Ishikawa (cell line): ENCODE data around the gene BRD3.

Experiments
- CEBPB ChIP-seq: IDR thresholded peaks from 2 replicates; pipeline ENCODE4 v1.6.1; 2012
- CREB1 ChIP-seq: IDR thresholded peaks from 2 replicates; pipeline ENCODE4 v1.6.1; 2012; ENCODE audit warnings: low read depth
- EGR1 ChIP-seq: IDR thresholded peaks from 2 replicates; pipeline ENCODE4 v1.6.1; 2012
- EP300 ChIP-seq: IDR thresholded peaks from 2 replicates; pipeline ENCODE4 v1.6.1; 2012; ENCODE audit warnings: borderline replicate concordance
- FOXM1 ChIP-seq: IDR thresholded peaks from 2 replicates; pipeline ENCODE4 v1.6.1; 2012; ENCODE audit warnings: low read depth, borderline replicate concordance
- NFIC ChIP-seq: IDR thresholded peaks from 2 replicates; pipeline ENCODE4 v1.6.1; 2012
- RAD21 ChIP-seq: IDR thresholded peaks from 2 replicates; pipeline ENCODE4 v1.6.1; 2012; ENCODE audit warnings: low read depth
- TAF1 ChIP-seq: IDR thresholded peaks from 2 replicates; pipeline ENCODE4 v1.6.1; 2012; ENCODE audit warnings: low read depth, mild to moderate bottlenecking
- TCF12 ChIP-seq: IDR thresholded peaks from 2 replicates; pipeline ENCODE4 v1.6.1; 2012; ENCODE audit warnings: low read depth
- TEAD4 ChIP-seq: IDR thresholded peaks from 2 replicates; pipeline ENCODE4 v1.6.1; 2012
- YY1 ChIP-seq: IDR thresholded peaks from 2 replicates; pipeline ENCODE4 v1.6.1; 2012; ENCODE audit warnings: low read depth
- TF ChIP-seq, protein P1 (sequence below): IDR thresholded peaks from 2 replicates; pipeline ENCODE4 v1.6.1; 2012; ENCODE audit warnings: low read depth, mild to moderate bottlenecking
- TF ChIP-seq, protein P2 (sequence below): IDR thresholded peaks from 2 replicates; pipeline ENCODE4 v1.6.1; 2012

DNA sequence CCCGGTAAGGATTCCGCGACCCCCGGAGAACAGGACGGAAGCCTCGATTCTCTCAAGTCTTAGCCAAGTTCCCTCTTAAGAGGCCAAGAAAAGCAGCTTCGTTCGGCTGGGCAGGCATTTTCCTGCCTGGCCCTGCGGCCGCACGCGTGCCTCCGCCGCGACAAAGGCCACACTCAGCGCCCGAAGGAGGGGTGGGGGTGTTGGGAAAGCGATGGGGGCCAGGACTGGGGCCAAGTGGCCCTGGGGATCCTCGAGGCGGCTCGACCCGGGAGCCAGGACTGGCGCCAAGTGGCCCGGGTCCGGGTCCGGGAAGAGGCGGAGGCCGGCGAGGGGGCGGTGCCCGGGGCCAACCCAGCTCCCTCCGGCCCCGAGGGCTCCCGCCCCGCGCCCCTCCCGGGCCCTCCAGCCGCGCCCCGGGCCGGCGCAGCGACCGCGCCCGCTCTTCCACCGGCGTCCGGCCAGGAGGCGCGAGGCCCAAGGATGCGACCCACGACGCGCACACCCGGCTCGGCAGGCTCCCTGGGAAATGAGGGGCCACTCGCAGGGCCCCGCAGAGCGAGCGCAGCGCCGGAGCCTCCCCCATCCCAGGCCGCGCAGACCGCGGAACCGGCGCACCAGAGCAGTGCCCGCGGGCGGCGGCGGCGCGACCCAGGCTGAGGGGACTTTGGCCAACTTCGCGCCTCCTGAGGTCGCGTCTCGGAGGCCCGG lies 76.5 kb downstream of the BRD3 start:
- TF ChIP-seq, protein P1, sequence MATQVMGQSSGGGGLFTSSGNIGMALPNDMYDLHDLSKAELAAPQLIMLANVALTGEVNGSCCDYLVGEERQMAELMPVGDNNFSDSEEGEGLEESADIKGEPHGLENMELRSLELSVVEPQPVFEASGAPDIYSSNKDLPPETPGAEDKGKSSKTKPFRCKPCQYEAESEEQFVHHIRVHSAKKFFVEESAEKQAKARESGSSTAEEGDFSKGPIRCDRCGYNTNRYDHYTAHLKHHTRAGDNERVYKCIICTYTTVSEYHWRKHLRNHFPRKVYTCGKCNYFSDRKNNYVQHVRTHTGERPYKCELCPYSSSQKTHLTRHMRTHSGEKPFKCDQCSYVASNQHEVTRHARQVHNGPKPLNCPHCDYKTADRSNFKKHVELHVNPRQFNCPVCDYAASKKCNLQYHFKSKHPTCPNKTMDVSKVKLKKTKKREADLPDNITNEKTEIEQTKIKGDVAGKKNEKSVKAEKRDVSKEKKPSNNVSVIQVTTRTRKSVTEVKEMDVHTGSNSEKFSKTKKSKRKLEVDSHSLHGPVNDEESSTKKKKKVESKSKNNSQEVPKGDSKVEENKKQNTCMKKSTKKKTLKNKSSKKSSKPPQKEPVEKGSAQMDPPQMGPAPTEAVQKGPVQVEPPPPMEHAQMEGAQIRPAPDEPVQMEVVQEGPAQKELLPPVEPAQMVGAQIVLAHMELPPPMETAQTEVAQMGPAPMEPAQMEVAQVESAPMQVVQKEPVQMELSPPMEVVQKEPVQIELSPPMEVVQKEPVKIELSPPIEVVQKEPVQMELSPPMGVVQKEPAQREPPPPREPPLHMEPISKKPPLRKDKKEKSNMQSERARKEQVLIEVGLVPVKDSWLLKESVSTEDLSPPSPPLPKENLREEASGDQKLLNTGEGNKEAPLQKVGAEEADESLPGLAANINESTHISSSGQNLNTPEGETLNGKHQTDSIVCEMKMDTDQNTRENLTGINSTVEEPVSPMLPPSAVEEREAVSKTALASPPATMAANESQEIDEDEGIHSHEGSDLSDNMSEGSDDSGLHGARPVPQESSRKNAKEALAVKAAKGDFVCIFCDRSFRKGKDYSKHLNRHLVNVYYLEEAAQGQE: no peak
- no peak for TF ChIP-seq EP300
- no peak for TF ChIP-seq FOXM1
- no peak for TF ChIP-seq RAD21
- TF ChIP-seq TAF1: no peak
- no peak for TF ChIP-seq CREB1
- TF ChIP-seq YY1: no peak
- TF ChIP-seq NFIC: no peak
- TF ChIP-seq TCF12: no peak
- TF ChIP-seq, protein P2, sequence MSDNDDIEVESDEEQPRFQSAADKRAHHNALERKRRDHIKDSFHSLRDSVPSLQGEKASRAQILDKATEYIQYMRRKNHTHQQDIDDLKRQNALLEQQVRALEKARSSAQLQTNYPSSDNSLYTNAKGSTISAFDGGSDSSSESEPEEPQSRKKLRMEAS: no peak
- no peak for TF ChIP-seq EGR1
- no peak for TF ChIP-seq CEBPB
- TF ChIP-seq TEAD4: no peak
